ENCODE data around the gene SPTB. TPM values are rescaled to one million over a fixed set of nuclear protein-coding genes. Genes with fewer than 3 reads are reported as not detected.

SPTB gene
- 1 to 10 TPM; 5.6 to 9.9 TPM for total RNA-seq

DNA sequence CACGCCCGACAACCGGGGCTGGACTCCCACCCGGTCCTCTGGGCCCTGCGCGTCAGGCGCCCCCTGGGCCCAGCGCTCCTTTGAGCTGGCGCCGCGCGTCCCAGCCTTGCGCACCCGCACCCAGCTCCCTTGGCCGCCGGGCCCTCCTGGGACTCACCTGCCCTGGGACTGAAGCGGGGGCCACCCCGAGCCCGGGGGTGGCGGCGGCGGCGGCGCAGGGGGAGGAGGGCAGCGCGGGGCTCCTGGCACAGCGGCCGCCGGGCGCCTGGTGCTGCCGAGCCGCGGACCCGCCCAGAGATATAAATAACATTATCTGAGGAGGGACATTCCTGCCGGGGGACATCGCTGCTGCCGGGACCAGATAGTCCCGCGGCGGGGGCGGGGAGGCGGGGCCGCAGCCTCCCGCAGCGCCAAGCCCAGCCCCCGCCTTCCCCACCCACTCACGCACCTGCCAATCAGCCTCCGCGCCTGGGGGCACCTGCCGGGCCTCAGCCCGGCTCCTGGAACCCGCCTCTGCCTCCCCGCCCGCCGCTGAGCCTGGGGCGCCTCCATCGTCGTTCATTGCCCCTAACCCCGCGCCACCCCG is at the start of gene SPTB:
Gene SPTB (minus strand): TSS at position 273 of the 586 bp plus-strand sequence. CDS start 56,813 bp downstream, outside the sequence.
- TF ChIP-seq CTCF (IDR thresholded peaks at IDR 0.05): no peak
- Histone ChIP-seq H3K27ac (no peak within 1 kb of the TSS), H3K4me3 (peak within 1 kb of the TSS; percentile 77), H3K9me3 (no peaks in the 10 kb centered on the region), H3K4me1 (ENCODE audit: control insufficient read depth in 1 of 2, low read depth in 2 of 2) (peaks cover 0 to 23% of the 10 kb centered on the region in 2 donors), H3K36me3 (no peaks in the 10 kb centered on the region), H3K27me3 (replicated peaks; ENCODE audit: insufficient read depth) (no peaks in the 10 kb centered on the region)
- DNase-seq (ENCODE audit: low spot score): no peak
- no peak for ATAC-seq (ENCODE audit: insufficient number of reproducible peaks, low FRiP score, low read depth)

GRCh38 chr14:64929014-64929359 is 49.3 kb upstream of the SPTB start:
- H3K4me1 ChIP-seq (ENCODE audit: control insufficient read depth in 1 of 2, low read depth in 2 of 2): peaks cover 29 to 52% of the 10 kb centered on the region in 2 donors
- no peaks in the 10 kb centered on the region for H3K27me3 ChIP-seq (replicated peaks; ENCODE audit: insufficient read depth)
- DNase-seq (ENCODE audit: low spot score) (no peak), ATAC-seq (ENCODE audit: insufficient number of reproducible peaks, low FRiP score, low read depth) (no peak)
- TF ChIP-seq CTCF (IDR thresholded peaks at IDR 0.05): no peak
- no peaks in the 10 kb centered on the region for H3K9me3 ChIP-seq
- H3K27ac ChIP-seq: peak overlapping the region; percentile 66
- H3K36me3 ChIP-seq: peaks cover 9% of the 10 kb centered on the region
- no peak overlapping the region for H3K4me3 ChIP-seq

DNA sequence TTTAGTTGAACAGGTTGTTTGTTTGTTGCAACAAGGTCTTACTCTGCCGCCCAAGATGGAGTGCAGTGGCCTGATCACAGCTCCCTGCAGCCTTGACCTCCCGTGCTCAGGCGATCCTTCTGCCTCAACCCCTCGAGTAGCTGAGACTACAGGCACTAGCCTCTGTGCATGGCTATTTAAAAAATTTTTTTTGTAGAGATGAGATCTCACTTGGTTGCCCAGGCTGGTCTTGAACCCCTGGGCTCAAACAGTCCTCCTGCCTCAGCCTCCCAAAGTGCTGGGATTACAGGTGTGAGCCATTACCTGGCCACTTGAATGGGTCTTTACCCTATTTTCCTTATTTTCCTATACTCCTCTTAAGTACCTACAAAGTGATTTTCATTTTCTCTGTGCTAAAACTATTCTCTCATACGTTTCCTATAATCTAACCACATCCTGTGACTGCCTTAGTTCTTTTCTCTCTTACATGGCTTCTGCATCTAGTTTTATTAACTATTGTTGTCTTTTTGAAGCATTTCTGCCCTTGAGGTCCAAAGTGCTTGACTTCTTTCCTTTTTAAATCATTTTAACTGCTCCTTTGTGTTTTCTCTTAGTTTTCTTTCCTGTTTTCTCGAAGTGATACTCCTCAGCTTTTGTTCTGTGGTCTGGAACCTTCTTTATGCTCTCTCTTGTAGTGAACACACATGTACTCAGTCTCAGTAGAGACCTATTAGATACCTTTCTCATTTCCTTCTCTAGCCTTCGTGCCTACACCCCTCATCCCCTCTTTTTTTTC is 48.7 kb upstream of the SPTB start:
- H3K27ac ChIP-seq: peak overlapping the region; percentile 66
- no peak for DNase-seq (ENCODE audit: low spot score)
- TF ChIP-seq CTCF (IDR thresholded peaks at IDR 0.05): no peak

GRCh38 chr14:64927031-64927430 is 47.3 kb upstream of the SPTB start:
- H3K4me1 ChIP-seq (ENCODE audit: control insufficient read depth in 1 of 2, low read depth in 2 of 2): peaks cover 28 to 42% of the 10 kb centered on the region in 2 donors
- DNase-seq (ENCODE audit: low spot score) (no peak), ATAC-seq (ENCODE audit: insufficient number of reproducible peaks, low FRiP score, low read depth) (no peak)
- no peak overlapping the region for H3K4me3 ChIP-seq
- peaks cover 9% of the 10 kb centered on the region for H3K36me3 ChIP-seq
- H3K9me3 ChIP-seq: no peaks in the 10 kb centered on the region
- no peaks in the 10 kb centered on the region for H3K27me3 ChIP-seq (replicated peaks; ENCODE audit: insufficient read depth)
- H3K27ac ChIP-seq: no peak overlapping the region
- no peak for TF ChIP-seq CTCF (IDR thresholded peaks at IDR 0.05)

More for the DNA sequence above, 48.7 kb upstream of the SPTB start:
- H3K4me1 ChIP-seq (ENCODE audit: control insufficient read depth in 1 of 2, low read depth in 2 of 2): peaks cover 28 to 46% of the 10 kb centered on the region in 2 donors
- H3K9me3 ChIP-seq: no peaks in the 10 kb centered on the region
- no peak overlapping the region for H3K4me3 ChIP-seq
- peaks cover 9% of the 10 kb centered on the region for H3K36me3 ChIP-seq
- no peaks in the 10 kb centered on the region for H3K27me3 ChIP-seq (replicated peaks; ENCODE audit: insufficient read depth)
- no peak for ATAC-seq (ENCODE audit: insufficient number of reproducible peaks, low FRiP score, low read depth)

- H3K36me3 ChIP-seq: peaks cover 9% of the 10 kb centered on the region
- no peak for ATAC-seq (ENCODE audit: insufficient number of reproducible peaks, low FRiP score, low read depth)
- no peaks in the 10 kb centered on the region for H3K9me3 ChIP-seq
- TF ChIP-seq CTCF (IDR thresholded peaks at IDR 0.05): no peak
- no peak overlapping the region for H3K27ac ChIP-seq
- DNase-seq (ENCODE audit: low spot score): no peak
- no peak overlapping the region for H3K4me3 ChIP-seq
- H3K4me1 ChIP-seq (ENCODE audit: control insufficient read depth in 1 of 2, low read depth in 2 of 2): peaks cover 23 to 39% of the 10 kb centered on the region in 2 donors
- H3K27me3 ChIP-seq (replicated peaks; ENCODE audit: insufficient read depth): no peaks in the 10 kb centered on the region
Measured at GRCh38 chr14:64926398-64926995, 46.8 kb upstream of the SPTB start.

Measured in thoracic aorta (tissue), 2 donors.